GM11168 (cell line): Measurements from ENCODE around the gene POGK.
"Not testable (repeated sequence)": the region's sequence is repeated elsewhere in the genome, so short reads cannot be mapped to it uniquely, and the experiment has no call there.

Experiments used
- in situ Hi-C: fragments of 300-500 bp; cut with MboI; formaldehyde crosslinking; loops from one replicate; pipeline ENCODE4 v1.12.0; 2022; ENCODE audit warnings: low sequenced_read_pairs; ENCODE audit not compliant: unreplicated experiment

Gene POGK

GRCh38 chr1:166849135-166849534 lies 9.9 kb downstream of the POGK start:
- in situ Hi-C loops = no loop called here

- in situ Hi-C loops = no loop called here
These were observed 13.6 kb downstream of the POGK start for GRCh38 chr1:166852918-166853317.

GRCh38 chr1:166855558-166855957 lies 16.3 kb downstream of the POGK start:
- in situ Hi-C loops = no loop called here

GRCh38 chr1:166857995-166858394 lies 18.7 kb downstream of the POGK start:
- in situ Hi-C loops = no loop called here

- in situ Hi-C loops = no loop called here
These were observed 19.6 kb downstream of the POGK start for GRCh38 chr1:166858726-166859419.

DNA sequence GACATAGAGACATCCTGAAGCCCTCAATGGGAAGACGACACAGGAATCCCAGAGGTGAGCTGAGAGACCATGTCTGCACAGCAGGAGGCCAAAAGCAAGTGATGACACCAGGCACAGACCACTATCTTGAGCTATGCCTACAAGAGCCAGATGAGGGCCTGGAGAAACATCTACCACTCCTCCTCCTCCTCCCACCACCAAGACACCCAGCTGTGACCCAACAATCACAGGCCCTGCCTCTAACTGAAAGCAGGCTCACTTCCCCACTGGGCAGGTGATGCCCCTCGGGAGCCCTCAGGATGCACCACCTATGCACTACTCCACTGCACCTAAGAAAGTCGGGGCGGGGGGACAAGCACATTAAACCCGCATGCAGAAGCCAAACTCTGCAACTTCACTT lies 20.3 kb downstream of the POGK start:
- in situ Hi-C loops = no loop called here

DNA sequence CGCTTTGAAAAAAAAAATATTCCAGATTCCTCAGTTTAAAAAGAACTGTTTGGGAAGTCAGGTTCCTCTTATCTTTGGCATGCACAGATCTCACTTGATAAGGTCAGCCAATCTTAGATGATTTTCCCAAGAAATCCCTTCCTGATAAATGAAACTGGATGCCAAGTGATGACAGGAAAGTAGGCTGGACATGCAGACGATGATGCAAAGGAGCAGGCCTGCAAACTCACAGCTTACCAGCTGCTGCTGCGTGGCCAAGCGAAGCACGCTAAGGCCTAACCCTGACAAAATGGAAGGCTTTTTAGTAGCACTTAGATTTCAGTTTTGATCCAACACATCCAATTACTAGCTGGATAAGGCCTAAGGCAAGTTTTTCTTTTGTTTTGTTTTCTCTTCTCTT lies 26.7 kb downstream of the POGK start:
- in situ Hi-C loops = no loop called here

DNA sequence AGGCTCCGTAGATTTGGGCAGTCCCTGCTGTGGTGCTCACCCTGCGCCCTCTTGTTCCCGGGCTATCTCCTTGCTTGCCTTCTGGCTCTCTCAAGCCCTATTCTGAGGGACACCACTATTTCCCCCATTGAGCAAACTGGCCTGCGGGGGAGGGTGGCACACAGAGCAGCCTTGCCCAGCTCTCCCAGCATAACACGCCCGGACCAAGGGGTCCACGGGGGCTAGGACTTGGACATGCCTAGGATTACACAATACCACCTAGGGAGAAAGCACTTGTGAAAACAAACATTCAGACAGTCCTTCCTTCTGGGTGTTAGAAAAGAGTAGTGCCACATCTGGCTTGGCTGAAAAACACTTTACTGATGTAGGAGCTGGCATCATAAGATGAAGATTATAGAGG lies 29.4 kb downstream of the POGK start:
- in situ Hi-C loops = no loop called here

DNA sequence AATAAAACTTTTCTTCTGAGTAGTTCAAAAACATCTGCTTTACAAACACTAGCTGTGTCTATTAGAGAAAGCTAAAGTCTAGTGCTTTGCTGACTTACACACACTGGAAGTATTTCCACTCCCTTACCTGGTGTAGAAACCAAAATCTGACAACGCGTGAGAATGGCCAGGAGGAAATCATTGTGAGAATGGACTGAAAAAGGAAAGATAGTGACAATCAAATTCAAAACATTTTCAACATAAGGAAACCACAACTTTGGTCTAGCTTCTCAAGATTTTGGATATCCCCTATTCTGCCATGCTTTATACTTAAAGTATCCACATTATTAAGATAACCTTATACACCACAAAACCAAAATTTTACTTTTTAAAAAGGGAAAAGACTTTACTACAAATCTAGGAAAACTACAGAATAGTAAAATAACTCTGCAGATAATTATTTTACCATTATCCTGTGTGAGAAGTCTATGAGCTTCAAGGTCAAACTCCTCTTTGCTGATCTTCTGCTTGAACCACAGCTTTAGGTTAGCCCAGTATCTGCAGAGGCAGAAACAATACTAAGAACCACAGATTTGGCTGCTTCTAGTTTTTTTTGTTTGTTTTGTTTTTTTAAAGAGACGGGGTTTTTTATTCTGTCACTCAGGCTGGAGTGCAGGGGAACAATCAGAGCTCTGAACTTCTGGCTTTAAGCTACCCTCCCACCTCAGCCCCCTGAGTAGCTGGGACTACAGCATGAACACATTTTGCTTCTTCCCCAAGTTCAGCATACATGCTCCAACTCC lies 30.2 kb downstream of the POGK start:
- in situ Hi-C loops = no loop called here

DNA sequence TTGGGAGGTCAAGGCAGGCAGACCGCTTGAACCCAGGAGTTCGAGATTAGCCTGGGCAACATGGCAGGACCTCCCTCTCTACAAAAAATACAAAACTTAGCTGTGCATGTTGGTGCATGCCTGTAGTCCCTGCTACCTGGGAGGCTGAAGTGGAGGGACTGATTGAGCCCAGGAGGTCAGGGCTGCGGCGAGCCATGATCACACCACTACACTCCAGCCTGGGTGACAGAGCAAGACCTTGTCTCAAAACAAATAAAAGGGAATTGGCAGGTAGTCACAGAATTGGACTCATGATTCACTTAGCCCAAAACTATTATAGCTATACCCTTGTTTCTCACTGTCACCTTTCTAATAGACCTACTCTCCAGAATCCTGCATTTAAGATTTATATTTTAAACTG lies 31.3 kb downstream of the POGK start:
- in situ Hi-C loops = no loop called here

- in situ Hi-C loops = no loop called here
These were observed 35.2 kb downstream of the POGK start for GRCh38 chr1:166874464-166874863.

- in situ Hi-C loops = no loop called here
These were observed 36.0 kb downstream of the POGK start for GRCh38 chr1:166875302-166875733.

DNA sequence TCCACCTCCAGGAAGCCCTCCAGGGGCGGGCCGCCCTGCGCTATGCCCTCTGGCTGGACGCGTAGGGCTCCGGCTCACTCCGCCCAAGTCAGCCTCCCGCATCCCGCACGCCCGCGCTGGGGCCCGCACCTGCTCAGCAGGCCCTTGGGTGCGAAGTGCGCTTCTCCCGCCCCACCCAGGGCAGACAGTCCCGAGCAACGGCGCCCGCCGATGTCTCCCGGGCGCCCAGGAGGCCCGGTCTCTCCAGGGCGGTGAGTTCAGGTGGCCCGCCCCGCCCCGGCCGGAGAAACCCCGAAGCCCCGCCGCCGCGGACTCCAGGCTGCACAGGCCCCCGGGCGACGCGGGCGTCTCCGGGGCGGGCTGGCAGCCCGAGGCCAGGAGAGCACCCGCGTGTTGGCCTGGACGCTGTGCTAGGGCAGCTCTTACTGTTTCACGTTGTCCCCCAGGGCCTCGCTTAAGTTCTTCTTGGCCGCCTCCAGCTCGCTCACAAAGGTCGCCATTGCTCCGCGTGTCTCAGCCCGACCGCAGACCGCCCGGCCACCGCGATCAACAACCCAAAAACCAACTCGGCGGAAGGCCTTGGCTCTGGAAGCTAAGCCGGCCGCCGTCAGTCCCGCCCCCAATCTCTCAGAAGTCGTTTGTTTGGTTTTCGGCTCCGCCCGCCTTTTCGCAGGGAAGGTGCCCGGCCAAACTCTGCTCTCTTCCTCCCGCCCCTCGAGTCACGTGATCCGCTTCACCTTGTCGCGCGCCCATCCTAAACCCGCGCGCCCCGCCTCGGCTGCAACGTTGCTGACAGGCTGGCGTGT lies 36.7 kb downstream of the POGK start, which contains the start of gene TADA1:
Gene TADA1, minus strand, starts transcription at position 531 of the 806 bp plus-strand sequence. Its CDS starts 31 bp downstream, at position 500.
- in situ Hi-C loops = no loop called here

DNA sequence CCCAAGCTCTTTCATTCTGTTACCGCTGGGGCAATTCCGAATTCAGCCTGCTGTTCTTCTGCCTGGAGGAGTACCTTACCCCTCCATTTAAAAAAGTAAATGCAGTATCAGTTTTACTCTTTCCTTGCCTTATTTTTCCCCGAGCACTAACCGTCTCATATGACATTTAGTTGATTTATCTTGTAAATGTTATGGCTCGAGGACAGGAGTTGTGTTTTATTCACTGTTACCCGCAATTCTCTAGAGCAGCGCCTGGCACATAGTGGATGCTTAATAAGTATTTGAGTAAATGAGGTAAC lies 37.2 kb downstream of the POGK start:
- in situ Hi-C loops = no loop called here

DNA sequence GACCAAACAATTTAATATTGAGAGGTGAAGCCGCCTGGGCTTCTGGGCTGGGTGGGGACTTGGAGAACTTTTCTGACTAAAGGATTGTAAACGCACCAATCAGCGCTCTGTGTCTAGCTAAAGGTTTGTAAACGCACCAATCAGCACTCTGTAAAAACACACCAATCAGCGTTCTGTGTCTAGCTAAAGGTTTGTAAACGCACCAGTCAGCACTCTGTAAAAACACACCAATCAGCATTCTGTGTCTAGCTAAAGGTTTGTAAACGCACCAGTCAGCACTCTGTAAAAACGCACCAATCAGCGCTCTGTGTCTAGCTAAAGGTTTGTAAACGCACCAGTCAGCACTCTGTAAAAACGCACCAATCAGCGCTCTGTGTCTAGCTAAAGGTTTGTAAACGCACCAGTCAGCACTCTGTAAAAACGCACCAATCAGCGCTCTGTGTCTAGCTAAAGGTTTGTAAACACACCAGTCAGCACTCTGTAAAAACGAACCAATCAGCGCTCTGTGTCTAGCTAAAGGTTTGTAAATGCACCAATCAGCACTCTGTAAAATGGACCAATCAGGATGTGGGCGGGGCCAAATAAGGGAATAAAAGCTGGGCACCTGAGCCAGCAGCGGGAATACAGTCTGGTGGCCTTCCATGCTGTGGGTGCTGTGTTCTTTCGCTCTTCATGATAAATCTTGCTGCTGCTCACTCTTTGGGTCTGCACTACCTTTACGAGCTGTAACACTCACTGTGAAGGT lies 39.1 kb downstream of the POGK start:
- in situ Hi-C loops = not testable (repeated sequence)

GRCh38 chr1:166882893-166883292 lies 43.6 kb downstream of the POGK start:
- in situ Hi-C loops = no loop called here

DNA sequence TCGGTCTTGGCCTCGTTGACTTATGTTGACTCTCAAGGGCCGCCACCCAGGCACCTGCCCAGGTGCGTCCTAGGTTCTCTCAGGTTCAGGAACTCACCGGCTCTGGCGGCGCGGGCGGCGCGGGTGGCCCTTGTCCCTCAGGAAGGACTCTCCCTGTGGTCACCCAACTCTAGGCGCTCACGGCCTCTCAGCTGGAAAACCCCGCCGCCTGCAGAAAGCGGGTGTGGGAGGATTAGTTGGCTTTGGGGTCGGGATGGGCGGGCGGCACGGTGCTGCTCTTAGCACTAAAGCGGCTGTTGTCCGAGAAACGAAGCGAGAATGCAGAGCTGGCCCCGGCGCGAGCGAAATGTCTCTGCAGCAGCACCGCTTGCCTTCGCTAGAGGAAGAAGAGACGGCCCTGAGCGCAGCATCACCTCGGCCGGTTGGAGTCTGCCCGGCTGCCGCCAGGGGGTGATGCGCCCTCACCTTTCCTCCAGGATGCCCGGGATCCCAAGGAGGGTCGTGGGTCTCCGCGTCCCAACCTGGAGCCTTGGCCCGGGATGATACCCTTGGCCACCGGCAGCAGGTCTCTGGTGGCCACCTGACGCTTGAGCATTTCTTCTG lies 44.9 kb downstream of the POGK start:
- in situ Hi-C loops = no loop called here

- in situ Hi-C loops = no loop called here
These were observed 45.7 kb downstream of the POGK start for GRCh38 chr1:166884971-166885370.

DNA sequence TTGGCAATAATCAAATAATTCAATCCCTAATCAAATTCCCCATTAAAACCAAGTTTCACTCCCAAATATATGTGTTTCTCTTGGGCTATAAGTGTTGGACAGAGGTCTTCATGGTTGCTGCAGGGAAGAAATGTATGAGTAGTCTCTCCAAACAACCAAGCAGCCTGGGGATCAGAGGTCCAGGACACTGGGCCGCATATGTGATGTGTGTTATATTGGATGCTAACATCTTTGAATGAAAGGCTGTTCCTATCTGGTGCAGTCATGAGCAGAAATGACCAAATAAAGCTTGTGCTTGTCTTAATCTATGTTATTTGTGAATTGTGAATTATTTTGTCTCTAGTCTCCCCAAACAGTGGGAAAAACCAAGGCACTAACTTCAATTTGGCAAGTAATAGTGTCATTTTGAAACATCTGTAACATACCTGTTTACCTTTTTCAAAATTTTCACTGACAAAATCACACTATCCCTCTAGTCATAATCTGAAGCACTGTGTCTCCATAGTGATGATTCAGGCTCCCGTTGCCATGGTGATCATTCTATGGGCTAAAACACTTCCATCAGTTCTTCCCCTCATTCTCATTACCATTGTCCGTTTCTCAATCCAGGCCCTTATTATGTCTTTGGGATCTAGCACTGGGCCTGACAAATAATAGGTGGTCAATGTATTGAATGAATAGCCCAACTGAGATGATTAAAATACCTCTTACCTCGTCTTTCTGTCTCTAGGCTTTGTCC lies 49.3 kb downstream of the POGK start:
- in situ Hi-C loops = no loop called here
